Esophagus squamous epithelium (tissue), 4 donors: ENCODE results near the gene MECP2.

Experiments used
- POLR2A ChIP-seq, 4 donors: fragments of 450-650 bp; IDR thresholded peaks; one replicate each; pipeline ENCODE4 v1.6.1; 2017; ENCODE audit warnings: antibody characterized with exemption in 4 of 4, mild to moderate bottlenecking in 4 of 4, moderate library complexity in 3 of 4
- TF ChIP-seq, protein P1 (sequence below), 6 experiments: fragments of 450-650 bp in 4 of 6; fragments of 200-600 bp in 2 of 6; sonication (generic) in 2 of 6; IDR thresholded peaks; one replicate each; pipeline ENCODE4 v1.5.1; 2016 to 2019; ENCODE audit warnings: antibody characterized with exemption in 6 of 6, mild to moderate bottlenecking in 4 of 6, moderate library complexity in 4 of 6

DNA sequence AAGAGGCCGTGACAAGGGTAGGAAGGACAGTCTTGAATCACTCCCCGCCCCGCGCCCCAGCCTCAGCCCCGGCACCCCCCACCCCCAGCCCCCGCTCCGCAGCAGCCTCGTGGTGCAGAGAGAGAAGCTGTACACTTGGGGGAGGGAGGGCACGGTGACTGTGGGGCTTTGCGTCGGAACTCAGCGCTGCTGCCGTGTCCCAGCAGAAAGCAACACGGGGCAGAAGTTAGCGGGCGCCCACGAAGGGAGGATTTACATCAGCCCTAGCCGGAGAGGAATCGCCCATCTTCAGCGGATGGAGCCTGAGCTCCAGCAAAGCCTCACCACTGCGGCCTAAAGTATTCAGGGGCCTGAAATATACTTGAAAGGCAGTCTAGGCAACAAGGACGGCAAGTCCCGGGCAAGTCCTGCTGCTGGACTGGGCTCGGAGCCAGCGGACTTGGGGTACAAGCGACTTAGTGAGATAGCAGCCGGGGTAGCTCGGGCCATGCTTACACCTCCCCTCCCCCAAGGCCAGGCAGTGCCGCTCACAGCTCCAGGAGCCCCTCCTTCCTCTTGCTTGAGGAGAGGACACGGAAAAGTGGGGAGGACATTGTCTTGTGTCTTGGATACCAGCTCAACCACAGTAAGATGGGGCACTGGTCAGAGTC, 28.0 kb upstream of the MECP2 start:
- TF ChIP-seq, protein P1, sequence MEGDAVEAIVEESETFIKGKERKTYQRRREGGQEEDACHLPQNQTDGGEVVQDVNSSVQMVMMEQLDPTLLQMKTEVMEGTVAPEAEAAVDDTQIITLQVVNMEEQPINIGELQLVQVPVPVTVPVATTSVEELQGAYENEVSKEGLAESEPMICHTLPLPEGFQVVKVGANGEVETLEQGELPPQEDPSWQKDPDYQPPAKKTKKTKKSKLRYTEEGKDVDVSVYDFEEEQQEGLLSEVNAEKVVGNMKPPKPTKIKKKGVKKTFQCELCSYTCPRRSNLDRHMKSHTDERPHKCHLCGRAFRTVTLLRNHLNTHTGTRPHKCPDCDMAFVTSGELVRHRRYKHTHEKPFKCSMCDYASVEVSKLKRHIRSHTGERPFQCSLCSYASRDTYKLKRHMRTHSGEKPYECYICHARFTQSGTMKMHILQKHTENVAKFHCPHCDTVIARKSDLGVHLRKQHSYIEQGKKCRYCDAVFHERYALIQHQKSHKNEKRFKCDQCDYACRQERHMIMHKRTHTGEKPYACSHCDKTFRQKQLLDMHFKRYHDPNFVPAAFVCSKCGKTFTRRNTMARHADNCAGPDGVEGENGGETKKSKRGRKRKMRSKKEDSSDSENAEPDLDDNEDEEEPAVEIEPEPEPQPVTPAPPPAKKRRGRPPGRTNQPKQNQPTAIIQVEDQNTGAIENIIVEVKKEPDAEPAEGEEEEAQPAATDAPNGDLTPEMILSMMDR (IDR thresholded peaks at IDR 0.05), result no peak
- TF ChIP-seq POLR2A (IDR thresholded peaks at IDR 0.05), result no peak
